NCI-H146 (cell line): ENCODE data around the gene P3H4.
A peak's percentile ranks its signal among the peaks of the same experiment; 100 is the strongest.

Experiments
- DNase-seq: peaks from one replicate; lab custom pipeline; 2025; lab: John Stamatoyannopoulos, UW

The P3H4 gene

DNA sequence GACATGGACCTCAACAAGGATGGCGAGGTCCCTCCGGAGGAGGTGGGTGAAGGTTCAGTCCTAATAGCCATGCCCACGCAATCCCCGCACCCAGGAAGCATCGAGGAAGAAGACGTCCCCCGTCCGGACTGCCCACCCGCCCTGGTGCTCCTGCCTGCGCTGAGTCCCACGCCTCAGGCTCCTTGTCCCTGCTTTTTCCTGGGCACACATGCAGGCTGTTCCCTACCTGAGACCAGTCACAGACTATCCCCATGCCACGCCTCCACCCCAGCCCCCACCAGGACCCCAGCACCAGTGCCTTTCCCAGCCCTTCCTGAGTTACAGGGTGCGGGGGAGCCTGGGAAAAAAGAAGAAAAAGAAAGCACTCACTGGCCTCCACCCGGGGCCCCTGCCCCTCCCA is 10.0 kb upstream of the P3H4 start:
- no peak for DNase-seq

DNA sequence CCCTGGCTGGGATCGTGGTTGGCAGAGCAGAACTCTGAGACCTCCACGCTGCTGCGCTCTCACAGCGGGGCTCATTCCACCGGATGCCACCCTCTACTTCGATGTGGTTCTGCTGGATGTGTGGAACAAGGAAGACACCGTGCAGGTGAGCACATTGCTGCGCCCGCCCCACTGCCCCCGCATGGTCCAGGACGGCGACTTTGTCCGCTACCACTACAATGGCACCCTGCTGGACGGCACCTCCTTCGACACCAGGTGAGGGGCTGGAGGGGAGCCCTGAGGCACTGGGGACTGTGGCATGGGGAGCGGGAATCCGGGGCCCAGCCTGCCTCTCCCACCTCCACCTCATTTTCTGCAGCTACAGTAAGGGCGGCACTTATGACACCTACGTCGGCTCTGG is 6.3 kb upstream of the P3H4 start:
- DNase-seq, result no peak

DNA sequence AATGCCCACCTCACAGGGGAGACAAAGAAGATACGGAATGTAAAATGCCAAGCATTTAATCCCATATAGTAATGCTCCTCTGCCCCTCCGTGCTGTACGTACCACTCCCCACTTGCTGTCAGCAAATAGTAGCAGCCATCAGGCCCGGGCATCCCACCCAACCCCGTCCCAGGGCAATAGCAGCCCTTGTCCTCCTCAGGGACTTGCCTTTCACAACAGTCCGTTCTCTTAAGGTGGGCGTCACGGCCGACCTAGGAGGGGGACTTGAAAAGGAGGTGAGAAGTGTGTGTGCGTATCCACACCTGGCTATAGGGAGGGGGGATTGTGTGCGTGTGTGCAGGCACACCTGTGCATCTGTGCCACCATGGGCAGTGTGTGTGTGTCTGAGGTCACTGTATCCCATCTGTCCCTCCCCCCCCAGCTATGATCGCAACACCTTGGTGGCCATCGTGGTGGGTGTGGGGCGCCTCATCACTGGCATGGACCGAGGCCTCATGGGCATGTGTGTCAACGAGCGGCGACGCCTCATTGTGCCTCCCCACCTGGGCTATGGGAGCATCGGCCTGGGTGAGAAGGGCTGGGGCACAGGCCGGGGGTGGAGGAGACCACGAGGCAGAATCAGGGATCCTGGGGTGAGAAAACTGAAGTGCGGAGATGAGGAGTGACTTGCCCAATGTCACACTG is 5.0 kb upstream of the P3H4 start:
- no peak for DNase-seq

DNA sequence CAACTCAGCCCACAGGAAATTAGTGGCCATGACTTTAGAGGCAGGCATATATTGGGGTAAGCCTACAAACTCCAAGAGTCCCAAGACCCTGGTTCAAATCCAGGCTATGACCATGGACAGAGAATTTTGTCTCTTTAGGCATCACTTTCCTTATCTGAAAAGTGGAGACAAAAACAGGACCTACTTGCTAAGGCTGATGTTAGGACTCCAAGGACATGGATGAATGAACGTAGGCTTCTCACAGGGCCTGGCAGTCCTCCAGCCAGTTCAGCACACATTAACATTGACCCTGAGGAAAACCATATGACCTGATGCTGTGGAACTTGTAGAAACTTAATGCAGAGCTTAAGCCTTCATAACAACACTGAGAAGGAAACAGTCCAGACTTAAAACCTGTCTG is 2.4 kb upstream of the P3H4 start:
- DNase-seq, result no peak

DNA sequence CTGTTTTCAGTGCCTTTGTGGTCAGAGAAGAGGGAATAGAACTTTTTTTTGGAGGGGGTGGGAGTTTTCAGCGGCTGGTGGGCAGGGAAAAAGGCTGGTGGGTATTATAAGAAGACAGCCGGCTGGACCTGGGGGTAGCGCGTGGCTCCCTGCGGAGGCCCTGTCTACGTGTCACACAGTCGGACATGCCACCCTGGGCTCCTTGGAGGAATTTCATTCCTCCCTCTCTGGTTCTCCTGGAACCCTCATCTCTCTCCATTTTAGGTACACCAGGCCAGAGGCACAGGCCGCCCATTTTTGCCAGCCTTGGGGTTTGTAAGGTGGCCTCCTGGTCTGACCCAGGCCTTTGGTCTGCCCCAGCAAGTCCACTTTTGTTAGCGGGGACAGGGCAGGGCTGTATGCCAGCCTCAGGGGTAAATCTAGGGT is 2.0 kb upstream of the P3H4 start:
- DNase-seq, result no peak

DNA sequence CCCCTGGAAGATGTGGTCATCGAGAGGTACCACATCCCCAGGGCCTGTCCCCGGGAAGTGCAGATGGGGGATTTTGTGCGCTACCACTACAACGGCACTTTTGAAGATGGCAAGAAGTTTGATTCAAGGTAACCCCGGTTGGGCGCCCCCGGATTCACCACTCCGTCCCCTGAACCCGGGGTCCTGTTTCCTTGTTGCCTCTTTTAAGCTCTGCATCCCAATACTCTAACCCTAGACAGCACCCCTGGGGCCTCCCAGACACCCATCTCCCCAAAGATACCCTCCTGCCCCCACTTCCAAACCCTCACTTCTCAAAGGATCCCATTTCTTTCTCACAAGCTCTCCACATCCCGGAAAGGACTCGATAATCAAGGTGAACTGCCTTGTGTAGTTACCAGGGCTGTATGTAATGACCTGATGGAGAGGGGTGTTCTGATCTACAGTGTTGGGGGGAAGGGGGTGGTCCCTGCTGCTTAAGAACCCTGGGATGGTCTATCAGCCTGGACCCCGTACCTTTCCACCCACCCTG is 1.5 kb upstream of the P3H4 start:
- DNase-seq, result no peak

DNA sequence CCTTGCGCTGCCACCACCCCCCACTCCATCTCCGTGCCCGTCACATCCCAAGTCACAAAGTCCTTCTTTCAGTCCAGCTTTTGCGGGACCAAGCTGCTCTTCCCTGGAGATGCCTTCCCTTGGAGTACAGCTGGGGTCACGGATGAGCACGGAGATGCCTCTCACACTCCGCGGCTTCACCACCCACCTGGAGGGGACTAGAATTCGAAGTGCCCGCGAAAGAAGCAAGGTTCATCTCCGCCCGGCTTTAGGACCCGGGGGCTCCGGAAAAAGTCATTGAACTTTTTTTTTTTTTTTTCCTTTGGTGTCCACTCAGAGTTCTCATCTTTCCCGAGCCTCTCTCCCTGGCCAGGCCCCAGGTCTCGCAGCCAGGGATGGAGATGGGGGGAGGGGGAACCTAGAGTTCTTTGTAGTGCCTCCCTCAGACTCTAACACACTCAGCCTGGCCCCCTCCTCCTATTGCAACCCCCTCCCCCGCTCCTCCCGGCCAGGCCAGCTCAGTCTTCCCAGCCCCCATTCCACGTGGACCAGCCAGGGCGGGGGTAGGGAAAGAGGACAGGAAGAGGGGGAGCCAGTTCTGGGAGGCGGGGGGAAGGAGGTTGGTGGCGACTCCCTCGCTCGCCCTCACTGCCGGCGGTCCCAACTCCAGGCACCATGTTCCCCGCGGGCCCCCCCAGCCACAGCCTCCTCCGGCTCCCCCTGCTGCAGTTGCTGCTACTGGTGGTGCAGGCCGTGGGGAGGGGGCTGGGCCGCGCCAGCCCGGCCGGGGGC is 817 bp upstream of the P3H4 start, which contains the start of gene FKBP10:
Gene FKBP10 (plus strand): TSS at position 624 of the 771 bp plus-strand sequence. CDS start 31 bp downstream, at position 655.
- peak; percentile 92 for DNase-seq

DNA sequence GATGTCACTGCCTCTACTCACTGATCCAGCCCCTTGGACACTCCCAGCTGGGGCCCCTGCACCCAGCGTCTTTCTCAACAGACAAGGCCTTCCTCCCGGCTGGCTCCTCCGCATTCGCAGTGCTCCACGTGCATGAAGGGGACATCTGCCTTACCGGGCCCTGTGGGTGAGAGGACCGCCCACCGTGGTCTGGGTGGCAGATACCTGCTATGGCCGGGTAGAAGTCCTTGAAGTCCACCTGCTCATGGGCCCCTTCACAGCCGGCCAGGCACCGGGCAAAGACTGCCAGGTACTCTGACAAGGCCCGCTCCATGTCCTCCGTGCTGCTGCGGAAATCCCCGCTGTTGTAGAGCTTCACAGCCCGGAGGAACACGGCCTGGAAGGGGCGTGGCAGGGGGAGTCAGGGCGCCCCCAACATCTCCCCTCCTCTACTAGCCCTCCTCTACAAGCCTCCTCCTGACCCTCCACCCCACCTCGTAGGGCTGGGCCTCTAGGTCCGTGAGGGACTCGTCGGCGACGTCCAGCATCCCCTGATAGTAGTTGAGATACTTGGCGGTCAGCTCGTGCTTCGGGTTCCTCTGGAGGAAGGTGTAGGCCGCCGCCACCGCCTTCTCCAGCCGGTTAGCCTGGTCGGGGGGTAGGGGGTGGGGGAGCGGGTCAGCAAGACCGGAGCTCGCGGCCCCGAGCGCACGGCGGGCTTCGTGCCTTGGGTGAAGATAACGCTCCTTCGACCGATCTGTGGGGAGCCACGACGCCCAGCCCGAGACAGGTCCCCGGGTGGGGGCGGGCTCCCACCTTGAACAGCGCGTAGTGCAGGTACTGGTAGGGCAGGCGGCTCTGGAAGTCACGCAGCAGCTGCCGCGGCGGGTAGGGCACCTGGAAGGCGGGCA is 845 bp downstream of the P3H4 start:
- no peak for DNase-seq

DNA sequence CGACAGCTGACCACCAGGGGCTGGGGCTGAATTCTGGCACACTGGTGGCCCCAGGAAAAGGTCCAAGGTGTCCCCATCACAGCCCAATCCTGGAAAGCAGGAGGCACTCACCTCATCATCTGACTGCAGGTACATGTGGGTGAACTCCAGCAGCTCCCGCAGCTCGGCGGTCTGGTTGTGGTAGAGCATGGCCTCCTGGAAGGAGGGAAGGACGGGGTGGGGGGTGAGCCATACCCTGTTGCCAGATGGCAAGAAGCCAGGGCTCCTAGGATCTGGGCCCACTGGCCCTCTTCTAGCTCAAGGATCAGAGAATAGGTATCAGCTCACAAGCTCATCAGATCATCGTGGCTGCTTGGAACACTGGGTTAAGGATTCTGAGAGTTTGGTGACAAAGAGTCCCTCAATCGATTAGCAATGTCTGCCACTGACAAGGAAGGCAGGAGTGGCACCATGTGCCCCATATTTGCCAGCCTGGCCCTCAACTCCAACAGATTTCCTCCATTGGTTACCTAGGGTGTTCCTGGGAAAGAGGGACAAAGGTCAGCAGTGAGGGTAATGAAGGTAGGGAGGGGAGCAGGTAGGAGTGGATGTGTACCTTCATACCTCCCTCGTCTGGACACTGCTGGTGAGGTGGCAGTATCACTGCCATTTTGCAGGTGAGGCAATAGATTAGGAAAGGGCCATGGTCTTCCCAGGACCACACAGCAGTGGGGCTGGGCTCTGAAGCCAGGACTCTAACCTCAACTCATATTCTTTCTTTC is 4.9 kb downstream of the P3H4 start:
- no peak for DNase-seq

DNA sequence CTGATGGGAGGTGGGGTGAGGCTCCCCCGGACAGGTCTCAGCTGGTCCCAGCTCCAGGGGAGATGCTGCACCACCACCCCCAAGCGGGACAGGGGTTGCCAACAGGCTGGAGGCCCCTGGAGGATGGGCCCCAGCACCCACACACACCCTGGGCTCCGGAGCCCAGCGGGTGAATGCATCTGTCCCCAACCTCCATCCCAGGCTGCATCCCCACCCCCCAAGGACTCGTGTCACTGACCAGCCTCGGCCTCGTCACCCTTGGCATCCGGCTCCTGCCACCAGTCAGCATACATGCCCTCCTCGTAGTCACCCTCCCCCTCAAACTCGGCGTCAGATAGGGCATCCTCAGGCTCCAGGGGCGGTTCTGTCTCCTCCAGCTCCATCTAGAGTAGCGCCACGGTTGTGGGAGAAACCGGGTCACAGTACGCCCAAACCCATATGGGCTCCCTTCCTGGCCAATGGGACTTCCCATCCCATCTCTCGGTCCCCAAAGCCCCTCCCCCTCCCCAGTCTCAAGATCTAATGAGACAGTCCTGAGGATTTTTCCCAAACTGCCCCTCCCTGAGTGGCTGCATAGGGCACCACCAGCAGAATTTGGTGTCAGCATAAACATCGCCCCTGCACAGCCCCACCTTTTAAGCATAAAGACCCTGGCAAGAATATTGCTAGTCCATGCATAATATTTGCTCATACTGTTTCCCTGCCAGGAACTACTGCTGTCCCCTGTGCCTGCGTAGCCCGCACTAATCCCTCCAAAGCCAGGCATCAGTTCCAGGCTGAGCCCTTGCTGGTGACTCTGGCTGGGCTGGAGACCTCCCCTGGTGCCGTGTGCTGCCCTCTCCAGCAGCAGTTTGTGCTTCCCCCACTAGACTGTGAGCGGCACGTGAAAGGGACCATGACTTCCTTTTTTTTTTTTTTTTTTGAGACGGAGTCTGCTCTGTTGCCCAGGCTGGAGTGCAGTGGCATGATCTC is 8.4 kb downstream of the P3H4 start:
- no peak for DNase-seq

DNA sequence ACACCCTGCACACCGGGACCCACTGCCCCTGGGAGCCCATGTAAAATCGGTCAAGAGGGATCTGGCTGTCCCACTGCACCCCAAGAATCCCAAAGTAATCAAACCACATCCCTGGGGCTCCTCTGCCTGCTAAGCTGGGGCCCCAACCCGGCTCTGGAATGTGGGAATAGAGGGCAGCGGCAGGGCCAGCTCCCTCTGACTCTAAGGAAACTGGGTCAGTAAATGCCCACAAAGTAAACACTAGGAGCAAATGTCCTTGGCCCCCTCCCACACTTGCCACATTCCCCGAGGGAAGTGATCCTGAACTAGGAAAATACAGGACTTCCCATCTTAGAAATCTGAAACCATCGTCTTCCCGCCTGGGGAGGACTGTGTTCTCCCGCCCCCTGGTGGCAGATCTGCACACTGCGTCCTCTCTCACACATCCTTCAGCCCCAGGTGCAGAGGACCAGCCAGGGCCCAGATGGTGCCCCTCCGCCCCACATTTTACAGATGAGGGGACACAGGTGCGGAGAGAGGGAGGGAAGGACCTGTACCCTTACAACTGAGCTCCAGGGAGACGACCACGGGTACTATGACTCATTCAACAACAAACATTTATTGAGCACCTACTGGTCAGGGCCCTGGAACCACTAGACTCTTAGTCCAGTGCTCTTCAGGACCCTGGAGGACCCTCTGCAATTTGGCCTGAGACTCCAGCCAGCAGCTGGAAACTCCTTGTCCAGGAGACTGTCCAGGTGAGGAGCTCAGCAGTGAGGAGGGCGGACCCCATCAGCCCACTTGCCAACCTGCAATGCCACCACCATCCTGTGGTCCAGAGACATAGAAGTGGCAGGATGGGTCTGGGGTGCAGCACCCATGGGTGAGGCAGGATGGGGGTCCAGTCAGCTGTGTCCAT is 10.1 kb downstream of the P3H4 start:
- DNase-seq, result peak; percentile 74

DNA sequence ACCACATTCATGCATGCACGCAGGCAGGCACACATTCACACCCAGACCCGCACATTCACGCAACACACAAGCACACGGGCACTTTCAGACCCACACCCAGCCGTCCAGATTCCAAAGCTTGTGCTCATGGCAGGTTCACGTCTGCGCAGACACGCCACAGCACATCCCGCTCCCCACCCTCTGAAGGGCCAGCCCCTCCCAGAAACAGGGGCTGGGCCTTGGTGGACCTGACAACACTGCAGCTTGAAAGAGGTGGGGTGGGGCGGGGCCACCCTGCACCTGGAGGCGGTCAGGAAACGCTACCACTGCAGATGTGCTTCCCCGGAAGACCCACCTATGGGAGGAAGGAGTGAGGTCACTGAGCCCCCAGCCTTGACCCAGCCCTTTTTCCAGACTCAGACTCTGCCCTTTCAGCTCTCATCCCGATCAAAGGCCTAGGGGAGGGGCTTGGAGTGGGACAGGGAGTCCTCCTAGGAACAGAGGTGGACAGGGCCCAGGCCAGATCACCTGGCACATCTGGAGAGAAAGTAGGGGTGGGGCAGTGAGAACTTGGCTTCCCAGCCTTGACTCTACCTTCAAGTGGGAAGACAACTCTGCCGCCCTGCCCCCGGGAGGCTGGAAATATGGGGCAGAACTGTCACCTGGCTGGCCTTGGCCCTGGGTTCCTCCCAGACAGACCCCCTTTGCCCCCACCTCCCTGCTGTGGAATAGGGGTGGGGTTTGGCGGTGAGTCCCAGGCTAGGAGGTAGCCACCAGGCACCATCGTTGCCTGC is 11.0 kb downstream of the P3H4 start:
- DNase-seq, result peak; percentile 91

DNA sequence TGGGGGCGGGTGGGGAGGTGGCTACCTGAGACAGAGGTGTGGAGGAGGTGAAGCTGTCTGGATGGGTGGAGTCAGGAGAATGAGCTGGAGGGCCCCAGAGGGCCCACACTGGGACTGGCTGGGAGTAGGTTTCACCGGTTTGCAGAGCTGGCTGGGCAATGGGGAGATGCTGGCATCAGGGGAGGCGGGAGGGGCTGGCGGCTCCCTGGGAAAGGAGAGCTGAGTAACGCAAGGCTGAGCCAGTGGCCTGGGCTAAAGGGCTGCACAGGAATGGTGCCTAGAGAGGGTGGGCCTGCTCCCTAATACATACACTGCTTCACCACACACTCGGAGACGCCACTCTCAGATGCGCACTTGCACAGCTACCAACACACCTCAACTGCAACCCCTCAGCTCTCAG is 12.4 kb downstream of the P3H4 start:
- no peak for DNase-seq

DNA sequence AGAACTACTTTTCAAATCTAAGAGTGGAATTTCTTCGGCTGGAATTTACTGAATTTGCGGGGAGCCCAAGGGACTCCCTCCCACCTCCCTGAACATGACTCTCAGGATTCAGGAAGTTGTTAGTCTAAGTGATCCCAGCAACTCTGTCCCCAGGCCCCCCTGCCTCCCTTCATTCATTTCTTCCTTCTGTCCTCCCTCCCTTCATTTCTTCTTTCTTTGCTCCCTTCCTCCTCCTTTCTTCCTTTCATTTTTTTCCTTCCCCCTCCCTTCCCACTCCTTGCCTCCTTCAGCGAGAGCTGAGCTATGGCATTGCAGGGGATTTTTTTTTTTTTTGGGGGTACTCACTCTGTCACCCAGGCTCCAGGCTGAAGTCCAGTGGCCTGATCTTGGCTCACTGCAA is 14.4 kb downstream of the P3H4 start:
- no peak for DNase-seq

DNA sequence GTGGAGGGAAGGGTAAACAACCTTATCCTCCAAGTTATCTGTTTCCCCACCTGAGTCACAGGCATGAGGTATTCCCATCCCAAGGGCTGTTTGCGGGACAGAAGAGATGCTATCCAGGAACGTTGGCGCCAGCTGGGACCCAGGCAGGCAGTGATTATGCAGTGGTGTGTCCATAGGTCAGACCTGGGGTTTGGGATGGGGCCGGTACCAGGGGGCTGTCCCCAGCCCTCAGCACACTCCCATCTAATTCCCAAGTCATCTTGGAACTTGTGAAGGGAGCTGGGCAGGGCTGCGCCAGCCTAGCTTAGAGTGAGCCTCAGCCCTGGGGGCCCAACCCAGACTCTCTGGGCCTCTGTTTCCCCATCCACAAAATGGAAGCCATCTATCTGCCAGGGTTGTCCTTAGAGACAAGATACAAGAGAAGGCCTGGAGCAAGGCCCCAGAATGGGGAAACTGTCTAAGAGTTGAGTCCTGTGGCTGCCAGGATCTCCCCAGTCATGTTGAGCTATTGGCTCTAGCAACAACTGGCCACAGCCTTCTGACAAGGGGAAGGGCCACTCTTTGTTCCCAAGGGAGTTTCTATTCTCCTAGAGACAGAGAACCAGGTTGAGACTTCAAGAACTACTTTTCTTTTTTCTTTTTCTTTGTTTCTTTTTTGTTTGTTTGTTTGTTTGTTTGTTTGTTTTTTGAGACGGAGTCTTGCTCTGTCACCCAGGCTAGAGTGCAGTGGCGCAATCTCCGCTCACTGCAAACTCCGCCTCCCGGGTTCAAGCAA is 15.4 kb downstream of the P3H4 start:
- no peak for DNase-seq

DNA sequence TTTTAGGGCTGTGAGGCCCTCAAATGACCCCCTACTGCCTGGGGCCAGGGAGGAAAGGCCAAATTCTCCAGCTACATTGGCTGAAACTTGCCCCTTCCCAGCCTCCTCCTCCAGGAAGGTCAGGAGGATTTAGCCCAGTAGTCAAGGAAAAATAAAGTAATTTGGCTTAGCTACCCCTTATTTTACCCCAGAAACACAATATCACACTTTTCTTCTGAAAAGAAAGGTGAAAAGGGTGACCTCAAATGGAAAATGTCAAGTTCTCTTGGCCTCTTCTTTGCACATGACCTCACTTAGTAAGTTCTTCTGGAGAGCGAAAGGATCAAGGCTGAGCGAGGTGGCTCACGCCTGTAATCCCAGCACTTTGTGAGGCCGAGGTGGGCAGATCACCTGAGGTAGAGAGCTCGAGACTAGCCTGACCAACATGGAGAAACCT is 17.2 kb downstream of the P3H4 start:
- no peak for DNase-seq

DNA sequence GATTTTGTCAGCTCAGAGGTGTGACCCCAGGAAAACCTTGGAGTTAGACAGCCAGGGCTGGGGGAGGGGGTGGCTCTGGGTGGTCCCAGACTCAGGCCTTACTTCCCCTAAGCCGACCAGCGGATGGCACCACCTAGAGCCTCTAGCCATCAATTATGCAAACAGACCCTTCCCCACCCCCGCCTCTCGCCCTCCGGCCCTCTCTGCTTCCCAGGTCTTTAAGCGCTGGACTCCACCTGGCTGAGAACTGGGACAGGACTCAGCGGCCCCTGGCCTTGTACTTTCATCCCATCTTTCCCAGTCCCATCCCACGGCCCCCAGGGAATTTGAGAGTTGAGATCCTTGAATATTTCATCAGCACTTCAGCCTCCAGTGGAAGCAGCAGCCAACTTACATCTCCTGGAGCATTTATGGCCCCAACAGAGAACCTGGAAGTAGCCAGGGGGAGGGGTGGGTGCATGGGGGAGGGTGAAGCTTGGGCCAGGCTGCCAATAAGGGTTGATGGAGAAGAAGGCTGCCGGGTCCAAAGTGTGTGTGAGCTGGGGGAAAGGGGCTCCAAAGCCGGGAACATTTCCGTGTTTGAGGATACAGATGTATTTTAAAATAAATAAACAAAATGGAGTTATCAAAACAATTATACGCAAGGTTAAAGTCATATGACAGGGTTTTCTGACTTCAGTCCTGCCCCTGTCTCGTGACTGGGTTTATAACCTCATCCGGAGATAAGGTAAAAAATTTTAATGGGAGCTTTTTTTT is 17.8 kb downstream of the P3H4 start:
- DNase-seq, result no peak
